Stimulated activated CD4-positive, alpha-beta T cell treated with anti-CD3 and anti-CD28 coated beads, Interleukin-15, amount 100 ng/mL, for 24 hours (primary cell): ENCODE measurements around the gene ZNF511.
A peak's percentile ranks its signal among the peaks of the same experiment; 100 is the strongest.
"Not testable (repeated sequence)": the region's sequence is repeated elsewhere in the genome, so short reads cannot be mapped to it uniquely, and the experiment has no call there.

Source experiments
- DNase-seq: peaks from one replicate; pipeline ENCODE4 v3.0.0-alpha.2; 2020

ZNF511 gene

GRCh38 chr10:133316732-133317131 is 8.0 kb downstream of the ZNF511 start:
- DNase-seq, result no peak

DNA sequence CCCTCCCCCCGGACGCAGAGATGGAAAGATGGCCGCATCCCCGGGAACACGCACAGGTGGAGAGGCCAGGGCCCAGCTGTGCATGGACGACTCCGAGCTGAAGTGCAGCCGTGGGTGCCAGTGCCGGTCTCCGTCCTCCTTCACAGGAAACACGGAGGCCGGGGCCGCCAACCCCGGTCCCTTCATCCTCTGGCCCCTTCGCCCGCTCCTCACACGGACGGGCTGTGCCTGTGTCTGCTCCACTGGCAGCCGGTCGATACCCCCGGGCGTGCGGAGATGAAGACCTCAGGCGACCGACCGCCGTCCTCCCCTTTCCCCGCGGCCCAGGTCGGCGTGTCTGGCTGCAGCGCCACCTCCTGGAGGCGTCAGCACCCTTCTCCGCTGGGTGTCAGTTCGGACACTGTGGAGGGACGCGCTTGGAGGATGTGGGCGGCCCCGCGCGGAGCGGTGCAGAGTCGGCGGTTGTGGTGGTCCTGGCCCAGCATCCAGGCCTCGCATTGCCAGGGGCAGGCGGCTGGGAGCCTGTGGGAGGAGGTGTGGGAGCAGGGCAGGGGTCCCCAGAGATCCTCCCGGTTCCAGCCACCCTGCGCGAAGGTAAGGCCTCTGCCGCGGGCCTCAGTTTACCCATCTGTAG is 9.9 kb downstream of the ZNF511 start:
- DNase-seq, result peak; percentile 80

GRCh38 chr10:133320852-133321422 is 12.2 kb downstream of the ZNF511 start:
- DNase-seq, result not testable (repeated sequence)

- DNase-seq, result not testable (repeated sequence)
Observed at GRCh38 chr10:133322064-133322709, 13.5 kb downstream of the ZNF511 start.

DNA sequence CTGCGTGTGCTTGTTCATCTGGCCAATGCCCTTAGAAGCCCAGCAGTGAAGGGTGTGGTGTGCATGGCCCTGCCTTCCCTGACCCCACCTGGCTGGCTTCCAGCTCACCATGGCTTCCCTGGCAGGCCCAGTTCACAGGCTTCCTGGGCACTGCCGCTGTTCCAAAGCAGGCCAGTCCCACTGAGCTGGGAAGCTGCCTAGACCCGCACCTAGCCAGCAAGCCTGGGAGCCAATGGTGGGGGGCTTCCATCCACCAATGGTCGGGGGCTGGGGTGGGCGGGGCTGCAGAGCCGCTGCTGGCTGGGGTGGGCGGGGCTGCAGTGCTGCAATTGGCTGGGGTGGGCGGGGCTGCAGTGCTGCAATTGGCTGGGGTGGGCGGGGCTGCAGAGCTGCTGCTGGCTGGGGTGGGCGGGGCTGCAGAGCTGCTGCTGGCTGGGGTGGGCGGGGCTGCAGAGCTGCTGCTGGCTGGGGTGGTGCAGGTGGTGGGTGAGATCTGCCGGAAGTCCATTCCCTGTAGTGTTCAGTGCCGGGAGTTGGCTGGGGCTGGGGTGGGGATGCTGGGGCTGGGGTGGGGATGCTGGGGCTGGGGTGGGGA is 15.6 kb downstream of the ZNF511 start:
- peak; percentile 78 for DNase-seq

DNA sequence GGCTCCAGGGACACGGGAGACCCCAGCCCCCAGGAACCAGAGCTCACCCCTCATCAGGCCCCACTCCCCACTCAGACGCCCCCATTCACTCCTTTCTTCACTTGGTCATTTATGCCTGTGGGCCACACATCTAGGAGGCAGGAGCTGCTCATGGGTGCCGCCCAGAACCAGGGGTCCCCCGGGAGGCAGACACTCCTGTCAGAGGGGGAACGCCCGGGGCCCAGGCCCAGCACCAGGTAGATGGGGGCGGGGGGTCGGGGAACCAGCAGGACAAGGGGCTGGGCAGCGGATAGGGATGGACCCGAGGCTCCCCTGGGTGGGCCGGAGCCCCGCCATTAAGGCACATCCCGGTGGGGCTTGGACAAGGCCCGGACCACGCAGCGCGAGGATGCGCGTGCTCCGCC is 16.1 kb downstream of the ZNF511 start:
- DNase-seq, result no peak

- DNase-seq, result no peak
Observed at GRCh38 chr10:133325440-133326222, 16.9 kb downstream of the ZNF511 start.

DNA sequence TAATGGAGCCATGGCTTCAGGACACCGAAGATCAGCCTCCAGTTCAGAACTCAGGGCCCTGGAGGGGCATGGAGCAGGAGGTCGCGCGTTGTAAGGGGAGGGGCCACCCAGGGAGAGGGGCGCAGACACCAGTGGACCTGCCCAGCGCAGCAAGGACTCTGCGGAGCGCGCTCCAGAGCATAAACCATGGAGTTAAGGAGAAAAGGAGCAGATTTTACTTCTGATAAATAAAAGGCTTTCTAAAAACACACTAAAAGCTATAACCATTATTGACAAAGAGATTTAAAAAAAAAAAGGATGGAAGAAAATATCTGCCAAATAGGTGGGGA is 17.5 kb downstream of the ZNF511 start:
- DNase-seq, result no peak

DNA sequence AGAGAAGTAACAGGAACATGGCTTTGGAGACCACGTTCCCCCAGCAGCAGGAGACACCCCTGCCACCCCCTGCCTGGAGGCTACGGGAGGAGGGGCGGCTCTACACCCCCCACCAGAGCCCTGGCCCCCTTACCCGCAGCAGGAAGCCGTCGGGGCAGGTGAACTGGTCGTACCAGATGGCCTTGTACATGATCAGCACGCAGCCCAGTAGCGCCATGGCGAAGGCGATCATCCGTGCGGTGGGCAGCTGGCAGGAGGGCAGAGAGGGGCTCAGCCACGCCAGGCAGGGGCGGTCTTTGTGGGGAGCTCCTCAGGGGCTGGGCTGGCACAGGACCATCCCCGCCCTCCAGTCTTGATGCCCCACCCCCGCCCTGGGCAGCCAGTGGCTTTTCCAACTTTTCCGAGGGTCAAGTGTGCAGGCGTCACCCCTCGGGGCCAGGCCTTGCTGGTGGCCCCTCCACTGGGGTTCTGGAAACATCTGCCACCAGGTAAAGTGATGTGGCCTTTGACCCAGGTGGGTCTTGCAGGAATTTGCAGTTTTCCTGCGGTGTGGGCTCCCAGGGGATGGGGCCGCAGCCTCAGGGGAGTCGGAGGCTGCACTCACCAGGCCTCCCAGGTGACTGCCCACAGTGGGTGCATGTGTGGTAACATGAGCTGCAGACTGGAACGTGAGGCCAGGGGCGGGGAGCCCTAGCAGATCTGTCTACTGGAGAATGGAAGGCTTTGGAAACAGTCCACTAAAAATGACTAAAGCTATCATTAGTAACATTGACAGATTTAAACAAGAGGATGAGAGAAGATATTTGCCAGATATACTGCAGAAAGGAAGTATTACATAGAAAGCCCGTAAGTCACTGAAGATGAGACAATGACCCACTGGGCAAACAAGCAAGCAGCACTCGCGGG is 18.3 kb downstream of the ZNF511 start:
- DNase-seq, result no peak

DNA sequence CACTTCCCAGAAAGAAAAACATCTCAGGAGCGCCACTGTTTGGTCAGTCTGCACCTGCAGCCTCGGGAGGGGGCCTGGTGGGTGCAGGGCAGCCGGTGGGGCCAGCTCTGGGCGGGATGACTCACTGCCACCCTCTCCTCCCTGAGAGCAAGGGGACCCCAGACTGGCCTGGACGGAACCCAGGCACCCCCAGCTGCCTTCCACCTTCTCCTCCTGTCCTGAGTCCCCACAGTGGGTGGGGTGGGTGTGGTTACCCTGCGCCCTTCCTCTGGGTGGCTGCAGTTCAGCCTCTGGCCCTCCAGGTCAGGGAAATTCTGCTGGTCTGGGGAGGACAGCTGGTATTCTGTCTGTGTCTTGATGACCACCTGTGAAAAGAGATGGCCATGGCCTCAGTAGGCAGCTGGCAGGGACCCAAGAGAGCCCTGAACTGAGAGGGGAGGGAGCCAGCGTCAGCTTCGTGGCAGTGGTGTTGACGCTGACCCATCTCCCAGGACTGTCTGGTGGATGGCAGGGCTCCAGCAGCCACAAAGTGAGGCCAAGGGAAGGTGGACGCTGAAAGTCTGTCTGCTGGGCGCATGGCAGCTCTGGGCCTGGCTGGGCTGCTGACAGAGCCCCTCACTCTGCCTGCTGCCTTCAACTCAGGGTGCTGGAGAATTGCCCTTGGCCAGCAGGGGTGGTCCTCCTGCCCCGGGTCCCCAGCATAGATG is 19.1 kb downstream of the ZNF511 start:
- DNase-seq, result no peak

DNA sequence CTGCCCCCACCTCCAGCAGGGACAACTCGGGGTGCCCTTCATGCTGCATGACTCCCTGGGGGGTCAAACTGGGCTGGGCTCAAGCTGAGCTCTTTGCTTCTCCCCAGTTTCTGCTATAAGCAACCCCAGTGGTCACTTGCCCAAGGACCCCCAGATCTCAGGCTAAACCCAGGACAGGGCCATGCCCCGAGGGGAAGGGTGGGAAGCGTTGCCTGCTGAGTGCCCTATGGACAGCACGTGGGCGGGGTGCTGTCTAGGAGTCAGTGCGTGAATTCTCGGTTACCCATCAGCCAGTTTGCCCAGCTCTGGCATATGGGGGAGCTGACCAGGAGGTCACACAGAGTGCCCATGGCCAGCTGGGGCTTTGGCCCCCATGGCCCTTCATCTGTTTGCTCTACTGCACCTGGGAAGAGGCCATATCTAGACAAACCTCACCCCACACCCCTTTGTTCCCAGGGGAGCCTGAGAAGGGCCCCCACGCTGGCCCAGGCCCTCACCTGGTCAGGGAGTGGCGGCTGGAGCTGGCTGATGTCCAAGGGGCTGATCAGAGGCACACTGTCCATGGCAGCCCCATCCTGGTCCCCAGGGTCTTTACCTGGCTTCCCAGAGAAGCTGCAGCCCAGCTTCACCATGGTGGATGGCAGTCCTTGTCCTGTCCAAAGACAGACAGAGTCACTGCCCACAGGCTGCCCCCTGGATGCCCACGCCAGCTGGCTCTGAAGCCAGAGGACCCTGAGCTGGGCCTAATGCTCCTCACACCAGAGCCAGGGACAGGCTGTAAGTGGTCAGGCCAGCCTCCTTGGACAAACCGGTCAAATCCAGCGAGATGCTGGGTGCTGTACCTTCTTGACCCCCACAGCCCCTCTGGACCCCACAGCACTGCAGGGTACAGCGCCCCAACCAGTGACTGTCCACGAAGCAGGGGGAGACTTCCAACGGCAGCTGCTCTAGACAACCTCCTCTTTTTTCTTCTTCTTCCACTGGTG is 19.9 kb downstream of the ZNF511 start:
- no peak for DNase-seq

DNA sequence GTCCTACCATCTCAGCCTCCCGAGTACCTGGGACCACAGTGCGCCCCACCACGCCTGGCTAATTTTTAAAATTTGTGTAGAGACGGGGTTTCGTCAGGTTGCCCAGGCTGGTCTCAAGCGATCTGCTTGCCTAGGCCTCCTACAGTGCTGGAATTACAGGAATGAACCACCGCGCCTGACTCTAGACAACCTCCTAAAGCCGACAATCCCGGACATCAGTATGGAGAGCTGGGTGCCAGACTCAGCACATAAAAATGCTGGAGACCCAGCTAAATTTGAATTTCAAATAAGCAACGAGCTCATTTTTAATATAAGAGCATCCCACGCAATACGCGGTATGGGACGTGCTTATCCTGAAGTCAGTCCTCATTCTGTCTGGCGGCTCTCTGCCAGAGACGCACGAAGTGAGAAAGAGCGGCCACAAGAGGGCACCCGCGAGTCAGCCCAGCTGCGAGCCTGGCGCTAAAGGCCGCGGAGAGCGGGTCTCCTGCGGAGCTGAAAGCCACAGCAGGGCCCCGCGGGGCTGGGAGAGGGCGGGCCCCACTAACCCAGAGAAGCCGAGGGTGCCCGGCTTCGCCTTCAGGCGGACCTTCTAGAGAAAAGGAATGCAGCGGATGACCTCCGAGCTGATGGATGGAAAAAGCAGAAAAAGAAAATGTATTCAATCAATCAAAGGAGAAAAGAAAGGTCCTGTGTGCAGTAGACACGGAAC is 20.9 kb downstream of the ZNF511 start:
- peak; percentile 92 for DNase-seq

DNA sequence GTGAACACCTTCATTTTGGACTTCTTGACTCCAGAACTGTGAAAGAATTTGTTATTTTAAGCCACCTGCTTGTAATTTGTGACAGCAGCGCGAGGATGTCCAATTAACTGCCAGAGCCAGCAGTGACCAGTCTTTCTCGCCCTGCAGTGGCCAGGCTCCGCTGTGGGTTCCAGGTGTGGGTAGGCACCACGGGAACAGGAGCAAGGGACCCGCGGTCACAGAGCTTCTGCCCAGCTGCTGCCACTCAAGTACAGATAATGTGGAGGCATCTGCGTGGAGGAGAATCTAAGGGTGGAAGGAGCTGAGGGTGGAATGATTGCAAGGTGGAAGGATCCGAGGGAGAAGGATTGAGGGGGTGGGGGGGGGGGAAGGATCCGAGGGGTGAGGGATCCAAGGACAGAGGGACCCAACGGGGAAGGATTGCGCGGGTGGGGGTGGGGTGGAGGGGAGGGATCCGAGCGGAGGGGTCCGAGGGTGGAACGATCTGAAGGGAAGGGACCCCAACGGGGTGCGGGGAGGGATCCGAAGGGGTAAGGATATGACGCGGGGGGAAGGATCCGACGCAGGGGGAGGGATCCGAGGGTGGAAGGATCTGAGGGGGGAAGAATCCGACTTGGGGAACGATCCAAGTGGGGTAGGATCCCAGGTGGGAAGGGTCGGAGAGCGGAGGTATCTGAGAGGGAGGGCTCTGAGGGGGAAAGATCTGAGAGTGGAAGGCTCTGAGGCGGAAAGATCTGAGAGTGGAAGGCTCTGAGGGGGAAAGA is 24.4 kb downstream of the ZNF511 start:
- no peak for DNase-seq

DNA sequence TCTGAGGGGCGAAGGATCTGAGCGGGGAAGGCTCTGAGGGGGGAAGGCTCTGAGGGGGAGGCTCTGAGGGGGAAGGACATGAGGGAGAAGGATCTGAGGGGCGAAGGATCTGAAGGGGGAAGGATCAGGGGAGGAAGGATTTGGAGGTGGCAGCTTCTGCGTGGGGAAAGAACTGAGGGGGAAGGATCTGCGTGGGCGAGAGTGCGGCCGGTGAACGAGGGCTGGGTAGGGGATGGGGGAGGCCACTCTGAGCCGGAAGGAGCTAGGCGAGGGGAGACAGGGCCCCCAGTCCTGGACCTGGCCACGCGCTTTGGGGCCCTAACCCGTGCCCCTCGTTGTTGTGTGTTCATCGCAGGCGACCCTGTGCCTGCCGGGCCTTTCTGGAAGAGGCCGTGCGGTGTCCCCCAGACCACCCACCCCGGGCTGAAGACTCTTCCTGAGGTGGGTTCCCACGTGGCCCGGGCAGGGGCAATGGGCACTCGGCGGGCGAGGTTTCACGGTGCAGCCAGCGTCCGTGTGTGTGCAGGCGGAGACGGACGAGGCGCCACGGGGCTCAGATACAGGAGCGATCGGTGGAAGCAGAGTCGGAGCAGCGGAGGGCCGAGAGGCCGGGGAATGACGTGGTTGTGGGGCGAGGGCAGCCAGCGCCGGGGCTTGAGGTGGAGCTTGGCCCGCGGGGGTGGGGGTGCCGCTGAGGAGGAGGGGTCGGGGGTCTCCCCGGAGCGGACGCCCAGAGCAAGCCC is 26.0 kb downstream of the ZNF511 start:
- peak; percentile 52 for DNase-seq

GRCh38 chr10:133335246-133336117 is 26.8 kb downstream of the ZNF511 start:
- peak; percentile 82 for DNase-seq

DNA sequence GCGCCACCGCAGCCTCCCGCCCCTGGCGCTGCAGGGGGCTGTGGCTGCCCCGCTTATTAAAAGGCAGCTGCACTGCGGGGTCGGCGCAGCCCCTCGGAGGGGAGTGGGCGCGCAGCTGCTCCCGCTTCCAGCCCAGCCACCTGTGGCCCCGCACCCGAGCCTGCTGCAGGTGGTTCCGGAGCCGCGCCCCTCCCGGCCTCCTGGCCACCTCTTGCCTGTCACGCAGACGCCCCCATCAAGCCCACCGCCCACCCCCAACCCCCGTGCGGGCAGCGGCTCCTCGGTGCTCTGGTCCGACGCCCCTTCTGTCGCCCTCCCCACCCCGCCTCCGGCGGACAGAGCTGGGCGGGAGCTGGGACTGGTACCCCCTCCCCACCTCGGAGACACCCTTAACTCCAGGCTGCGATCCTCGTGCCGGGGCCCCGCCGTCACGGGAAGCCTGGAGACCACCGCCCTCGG is 27.4 kb downstream of the ZNF511 start:
- no peak for DNase-seq
